HG03095 (cell line): ENCODE results near the gene ZNF576.
"Not testable (repeated sequence)": the region's sequence is repeated elsewhere in the genome, so short reads cannot be mapped to it uniquely, and the experiment has no call there.

ENCODE experiments used
- ATAC-seq: cut with Tn5 transposase; IDR thresholded peaks from one replicate; pipeline ENCODE4 v1.9.1; 2021; ENCODE audit warnings: moderate library complexity; ENCODE audit not compliant: unreplicated experiment

Gene ZNF576

GRCh38 chr19:43644181-43644580 is 47.8 kb downstream of the ZNF576 start:
- ATAC-seq, result no peak

GRCh38 chr19:43648633-43649032 is 52.2 kb downstream of the ZNF576 start:
- no peak for ATAC-seq

- no peak for ATAC-seq
Measured at GRCh38 chr19:43649514-43649913, 53.1 kb downstream of the ZNF576 start.

- ATAC-seq, result not testable (repeated sequence)
Measured at GRCh38 chr19:43650276-43650675, 53.9 kb downstream of the ZNF576 start.
